Neural crest cell (in vitro differentiated cells): ENCODE results near the gene SLC5A6. TPM values are rescaled to one million over a fixed set of nuclear protein-coding genes. Genes with fewer than 3 reads are reported as not detected.

Experiments used
- DNase-seq: peaks from one replicate; pipeline ENCODE4 v3.0.0; 2021; ENCODE audit warnings: low read depth, mixed read lengths, low spot score
- H3K27ac Mint-ChIP-seq: one replicate; pipeline ENCODE4 v1.8.0; 2021; ENCODE audit warnings: mild to moderate bottlenecking, mixed read lengths; ENCODE audit not compliant: unreplicated experiment
- H3K27me3 Mint-ChIP-seq: 2 replicates; pipeline ENCODE4 v1.8.0; 2021; ENCODE audit warnings: low read depth, mild to moderate bottlenecking, mixed read lengths
- H3K36me3 Mint-ChIP-seq: 2 replicates; pipeline ENCODE4 v1.8.0; 2021; ENCODE audit warnings: low read depth, mild to moderate bottlenecking, mixed read lengths
- H3K4me1 Mint-ChIP-seq: 2 replicates; pipeline ENCODE4 v1.8.0; 2021; ENCODE audit warnings: mixed read lengths
- H3K4me3 Mint-ChIP-seq: one replicate; pipeline ENCODE4 v1.8.0; 2021; ENCODE audit warnings: mild to moderate bottlenecking, mixed read lengths
- H3K9me3 Mint-ChIP-seq: 2 replicates; pipeline ENCODE4 v1.8.0; 2021; ENCODE audit warnings: mixed read lengths
- CTCF ChIP-seq: fragments of 200-600 bp; sonication (generic); conservative IDR thresholded peaks from 2 replicates; pipeline ENCODE4 v1.5.0; 2021; ENCODE audit warnings: antibody characterized with exemption, mild to moderate bottlenecking
- total RNA-seq: library from RNA; stranded (reverse); gene quantifications from 2 replicates; pipeline ENCODE4 v1.2.1, GENCODE V29; 2021

The SLC5A6 gene
- total RNA-seq, 1 donor from 2014 or later, result 140 TPM

- Mint-ChIP-seq H3K4me1 (no peaks in the 10 kb centered on the region), H3K4me3 (no peak overlapping the region), H3K36me3 (no peaks in the 10 kb centered on the region), H3K27me3 (no peaks in the 10 kb centered on the region), H3K27ac (no peak overlapping the region), H3K9me3 (no peaks in the 10 kb centered on the region)
- DNase-seq, result no peak
- no peak for TF ChIP-seq CTCF
Measured at GRCh38 chr2:27194538-27195354, 17.3 kb downstream of the SLC5A6 start.

GRCh38 chr2:27191070-27191829, 20.8 kb downstream of the SLC5A6 start:
- H3K4me1 Mint-ChIP-seq, result no peaks in the 10 kb centered on the region
- H3K27me3 Mint-ChIP-seq, result no peaks in the 10 kb centered on the region
- H3K27ac Mint-ChIP-seq, result no peak overlapping the region
- H3K9me3 Mint-ChIP-seq, result no peaks in the 10 kb centered on the region
- H3K4me3 Mint-ChIP-seq, result no peak overlapping the region
- no peaks in the 10 kb centered on the region for H3K36me3 Mint-ChIP-seq
- DNase-seq, result peak; percentile 51
- TF ChIP-seq CTCF, result peak; percentile 69

- Mint-ChIP-seq H3K9me3 (no peaks in the 10 kb centered on the region), H3K27me3 (peaks cover 2% of the 10 kb centered on the region), H3K4me1 (no peaks in the 10 kb centered on the region), H3K27ac (no peak overlapping the region), H3K4me3 (no peak overlapping the region), H3K36me3 (no peaks in the 10 kb centered on the region)
- DNase-seq, result no peak
- no peak for TF ChIP-seq CTCF
Measured at GRCh38 chr2:27189989-27190388, 22.1 kb downstream of the SLC5A6 start.

- no peak overlapping the region for H3K4me3 Mint-ChIP-seq
- no peaks in the 10 kb centered on the region for H3K36me3 Mint-ChIP-seq
- H3K27me3 Mint-ChIP-seq, result peaks cover 9% of the 10 kb centered on the region
- no peaks in the 10 kb centered on the region for H3K9me3 Mint-ChIP-seq
- no peak for DNase-seq
- H3K4me1 Mint-ChIP-seq, result no peaks in the 10 kb centered on the region
- H3K27ac Mint-ChIP-seq, result no peak overlapping the region
- no peak for TF ChIP-seq CTCF
Measured at GRCh38 chr2:27186613-27187345, 25.3 kb downstream of the SLC5A6 start.

- Mint-ChIP-seq H3K4me1 (no peaks in the 10 kb centered on the region), H3K27ac (no peak overlapping the region), H3K4me3 (no peak overlapping the region), H3K9me3 (no peaks in the 10 kb centered on the region), H3K27me3 (peaks cover 14% of the 10 kb centered on the region), H3K36me3 (no peaks in the 10 kb centered on the region)
- DNase-seq, result no peak
- TF ChIP-seq CTCF, result no peak
Measured at GRCh38 chr2:27185331-27186026, 26.6 kb downstream of the SLC5A6 start.
